ENCODE measurements around the gene CLINT1.
A peak's percentile ranks its signal among the peaks of the same experiment; 100 is the strongest.

Gene CLINT1

DNA sequence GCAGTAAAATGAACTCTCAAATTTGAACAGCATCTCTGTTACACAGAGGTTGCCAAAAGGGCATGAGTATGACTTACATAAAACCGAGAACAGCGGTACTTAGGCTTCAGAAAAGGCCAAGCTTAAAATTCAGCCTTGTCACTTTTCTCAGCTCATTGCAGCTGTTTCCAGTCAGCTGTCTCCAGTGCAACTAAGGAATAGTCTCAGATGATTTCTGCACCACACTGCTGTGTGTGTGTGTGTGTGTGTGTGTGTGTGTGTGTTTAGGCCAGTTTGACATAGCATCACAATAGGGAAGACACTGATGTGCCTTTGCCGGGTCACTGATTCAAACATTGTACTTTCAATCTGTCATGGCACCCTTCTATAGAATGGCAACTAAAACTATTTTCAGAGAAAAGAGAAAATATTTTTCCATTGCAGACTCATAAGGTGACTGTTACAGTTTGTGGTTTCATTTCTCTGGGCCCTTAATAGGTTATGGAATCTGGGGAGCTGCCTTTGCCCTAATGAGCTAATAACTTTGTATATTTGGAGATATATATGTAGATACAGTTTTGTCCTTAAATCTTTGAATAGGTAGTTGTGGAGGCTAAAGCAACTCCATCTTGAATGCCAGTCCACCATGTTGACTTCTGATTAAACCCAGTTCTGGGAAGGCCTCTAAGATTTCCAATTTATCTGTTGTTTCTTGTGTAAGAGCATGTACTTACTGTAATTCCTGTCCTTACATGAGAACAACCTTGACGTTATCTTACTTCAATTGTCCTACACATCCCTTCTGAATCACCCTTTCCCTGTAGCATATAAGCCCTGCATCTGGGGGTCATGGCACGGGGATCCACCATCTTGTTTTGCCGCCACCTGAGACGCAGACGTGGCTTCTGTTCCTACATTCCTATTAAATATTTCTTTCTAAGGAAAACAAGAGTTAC is 110.9 kb downstream of the CLINT1 start:
- Histone ChIP-seq H3K4me3 (ENCODE audit: low read depth in 1 of 5, low read length in 5 of 5) (no peak overlapping the region), H3K27me3 (ENCODE audit: control insufficient read depth in 5 of 5, insufficient read depth in 4 of 5, low read length in 5 of 5) (no peaks in the 10 kb centered on the region), H3K27ac (ENCODE audit: low read depth, low read length) (no peak overlapping the region), H3K36me3 (ENCODE audit: control insufficient read depth in 5 of 5, insufficient read depth in 5 of 5, low read length in 5 of 5) (peaks cover 0 to 9% (median 4%) of the 10 kb centered on the region in 5 donors), H3K9ac (ENCODE audit: low read length in 5 of 5) (no peak overlapping the region), H3K4me1 (ENCODE audit: control insufficient read depth in 5 of 5, insufficient read depth in 5 of 5, low read length in 5 of 5) (peaks cover 8 to 18% (median 16%) of the 10 kb centered on the region in 5 donors), H3K9me3 (ENCODE audit: control insufficient read depth in 5 of 5, low read length in 5 of 5) (no peaks in the 10 kb centered on the region)

DNA sequence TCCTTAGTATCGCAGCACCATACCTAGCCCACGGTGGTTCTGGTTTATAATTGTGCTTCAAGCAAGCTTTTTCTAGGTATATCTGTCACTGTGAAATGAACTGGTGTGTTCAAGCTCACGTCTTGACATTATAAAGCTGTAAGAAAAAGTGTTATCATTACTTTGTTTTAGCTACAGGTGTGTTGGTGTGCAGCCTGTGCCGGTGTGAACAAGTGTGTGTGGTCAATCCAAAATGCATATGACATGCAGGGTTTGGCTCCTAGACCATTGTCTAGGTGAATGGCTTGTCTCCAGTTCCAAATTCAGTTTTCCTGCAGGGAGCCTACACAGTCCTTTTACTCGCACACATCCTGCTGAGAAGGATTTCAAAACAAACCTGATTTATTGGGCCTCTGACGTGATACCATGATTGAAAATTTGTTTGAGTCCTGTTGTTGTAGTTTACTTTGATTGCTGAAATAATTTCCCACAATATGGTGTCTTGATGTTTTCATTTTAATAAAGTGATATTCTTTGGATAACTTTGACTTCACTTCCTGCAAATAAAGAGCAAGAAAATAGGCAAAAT is 111.7 kb downstream of the CLINT1 start:
- Histone ChIP-seq H3K36me3 (ENCODE audit: control insufficient read depth in 5 of 5, insufficient read depth in 5 of 5, low read length in 5 of 5) (peaks cover 0 to 5% (median 4%) of the 10 kb centered on the region in 5 donors), H3K27ac (ENCODE audit: low read depth, low read length) (no peak overlapping the region), H3K9ac (ENCODE audit: low read length in 5 of 5) (no peak overlapping the region), H3K27me3 (ENCODE audit: control insufficient read depth in 5 of 5, insufficient read depth in 4 of 5, low read length in 5 of 5) (no peaks in the 10 kb centered on the region), H3K9me3 (ENCODE audit: control insufficient read depth in 5 of 5, low read length in 5 of 5) (no peaks in the 10 kb centered on the region), H3K4me3 (ENCODE audit: low read depth in 1 of 5, low read length in 5 of 5) (no peak overlapping the region), H3K4me1 (ENCODE audit: control insufficient read depth in 5 of 5, insufficient read depth in 5 of 5, low read length in 5 of 5) (peaks cover 9 to 20% (median 18%) of the 10 kb centered on the region in 5 donors)

DNA sequence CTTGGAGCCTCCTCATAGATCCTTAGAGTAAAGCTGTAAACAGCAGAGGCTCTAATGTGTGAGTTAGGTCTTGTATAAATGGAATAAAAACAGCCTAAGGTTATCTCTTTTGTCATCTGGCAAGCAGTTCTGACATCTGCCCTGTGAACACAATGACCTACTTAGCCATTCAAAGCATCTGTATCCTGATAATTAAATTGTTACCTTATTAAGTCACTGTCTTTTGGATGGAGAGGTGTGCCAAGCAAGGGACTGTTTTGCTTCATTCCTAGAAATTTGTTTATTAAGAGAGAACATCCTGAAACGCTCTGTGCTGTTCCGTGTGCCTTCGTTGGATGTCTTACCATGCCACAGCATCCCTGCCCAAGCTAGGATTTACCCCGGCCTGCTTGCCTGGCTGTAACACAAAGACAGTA is 113.9 kb downstream of the CLINT1 start:
- peak overlapping the region in 4 of 5 donors; percentile 76 to 86 (median 80) for H3K4me3 ChIP-seq (ENCODE audit: low read depth in 1 of 5, low read length in 5 of 5)
- no peak overlapping the region for H3K27ac ChIP-seq (ENCODE audit: low read depth, low read length)
- peaks cover 9 to 20% (median 18%) of the 10 kb centered on the region in 5 donors for H3K4me1 ChIP-seq (ENCODE audit: control insufficient read depth in 5 of 5, insufficient read depth in 5 of 5, low read length in 5 of 5)
- H3K9ac ChIP-seq (ENCODE audit: low read length in 5 of 5) = peak overlapping the region in 3 of 5 donors; percentile 80 to 94 (median 81)
- H3K36me3 ChIP-seq (ENCODE audit: control insufficient read depth in 5 of 5, insufficient read depth in 5 of 5, low read length in 5 of 5) = no peaks in the 10 kb centered on the region
- no peaks in the 10 kb centered on the region for H3K27me3 ChIP-seq (ENCODE audit: control insufficient read depth in 5 of 5, insufficient read depth in 4 of 5, low read length in 5 of 5)
- no peaks in the 10 kb centered on the region for H3K9me3 ChIP-seq (ENCODE audit: control insufficient read depth in 5 of 5, low read length in 5 of 5)

DNA sequence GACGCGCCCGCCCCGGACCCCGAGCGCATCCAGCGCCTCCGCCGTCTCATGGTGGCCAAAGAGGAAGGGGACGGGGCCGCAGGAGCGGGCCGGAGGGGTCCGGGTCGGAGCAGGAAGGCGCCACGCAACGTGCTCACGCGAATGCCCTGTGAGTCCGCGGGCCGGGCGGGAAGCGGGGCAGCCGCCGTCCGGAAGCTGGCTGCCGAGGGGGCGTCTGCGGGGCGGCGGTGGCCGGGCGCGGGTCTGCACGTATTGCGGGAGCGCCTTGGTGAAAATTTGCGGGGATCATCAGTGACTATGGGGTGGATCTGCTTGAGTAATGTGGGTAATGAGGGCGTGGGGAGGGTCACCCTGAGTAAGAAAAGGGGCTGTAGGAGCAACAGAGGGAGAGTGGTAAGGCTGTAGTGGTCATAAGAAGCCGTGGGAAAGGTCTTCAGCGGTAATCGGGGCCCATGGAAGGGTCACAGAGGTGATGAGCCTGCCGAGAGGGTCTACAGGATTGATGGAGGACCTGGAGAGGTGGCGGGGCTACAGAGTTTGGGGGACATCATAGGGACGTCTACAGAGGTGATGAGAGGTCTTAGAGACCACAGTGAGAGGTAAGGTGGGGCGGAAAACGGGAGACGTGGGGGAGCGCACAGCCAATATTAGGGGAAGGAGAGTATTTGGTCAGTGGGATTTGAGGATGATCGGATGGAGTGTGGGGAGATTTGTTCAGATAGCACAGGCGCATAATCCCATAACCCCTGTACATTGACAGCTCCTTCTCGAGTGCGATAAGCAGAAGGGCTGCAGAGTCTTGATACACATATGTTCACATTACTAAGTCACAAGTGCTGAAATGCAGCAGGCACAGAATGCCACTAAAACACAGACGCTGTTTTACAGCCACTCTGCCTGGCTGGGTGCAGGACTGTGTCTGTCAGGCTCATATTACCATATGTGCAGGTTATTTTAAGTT is 114.6 kb downstream of the CLINT1 start:
- H3K4me1 ChIP-seq (ENCODE audit: control insufficient read depth in 5 of 5, insufficient read depth in 5 of 5, low read length in 5 of 5) = peaks cover 9 to 20% (median 18%) of the 10 kb centered on the region in 5 donors
- H3K36me3 ChIP-seq (ENCODE audit: control insufficient read depth in 5 of 5, insufficient read depth in 5 of 5, low read length in 5 of 5) = peaks cover 0 to 3% (median 0%) of the 10 kb centered on the region in 5 donors
- no peaks in the 10 kb centered on the region for H3K9me3 ChIP-seq (ENCODE audit: control insufficient read depth in 5 of 5, low read length in 5 of 5)
- peak overlapping the region; percentile 68 to 94 (median 80) for H3K9ac ChIP-seq (ENCODE audit: low read length in 5 of 5)
- peak overlapping the region; percentile 76 to 92 (median 82) for H3K4me3 ChIP-seq (ENCODE audit: low read depth in 1 of 5, low read length in 5 of 5)
- H3K27ac ChIP-seq (ENCODE audit: low read depth, low read length) = no peak overlapping the region
- no peaks in the 10 kb centered on the region for H3K27me3 ChIP-seq (ENCODE audit: control insufficient read depth in 5 of 5, insufficient read depth in 4 of 5, low read length in 5 of 5)

DNA sequence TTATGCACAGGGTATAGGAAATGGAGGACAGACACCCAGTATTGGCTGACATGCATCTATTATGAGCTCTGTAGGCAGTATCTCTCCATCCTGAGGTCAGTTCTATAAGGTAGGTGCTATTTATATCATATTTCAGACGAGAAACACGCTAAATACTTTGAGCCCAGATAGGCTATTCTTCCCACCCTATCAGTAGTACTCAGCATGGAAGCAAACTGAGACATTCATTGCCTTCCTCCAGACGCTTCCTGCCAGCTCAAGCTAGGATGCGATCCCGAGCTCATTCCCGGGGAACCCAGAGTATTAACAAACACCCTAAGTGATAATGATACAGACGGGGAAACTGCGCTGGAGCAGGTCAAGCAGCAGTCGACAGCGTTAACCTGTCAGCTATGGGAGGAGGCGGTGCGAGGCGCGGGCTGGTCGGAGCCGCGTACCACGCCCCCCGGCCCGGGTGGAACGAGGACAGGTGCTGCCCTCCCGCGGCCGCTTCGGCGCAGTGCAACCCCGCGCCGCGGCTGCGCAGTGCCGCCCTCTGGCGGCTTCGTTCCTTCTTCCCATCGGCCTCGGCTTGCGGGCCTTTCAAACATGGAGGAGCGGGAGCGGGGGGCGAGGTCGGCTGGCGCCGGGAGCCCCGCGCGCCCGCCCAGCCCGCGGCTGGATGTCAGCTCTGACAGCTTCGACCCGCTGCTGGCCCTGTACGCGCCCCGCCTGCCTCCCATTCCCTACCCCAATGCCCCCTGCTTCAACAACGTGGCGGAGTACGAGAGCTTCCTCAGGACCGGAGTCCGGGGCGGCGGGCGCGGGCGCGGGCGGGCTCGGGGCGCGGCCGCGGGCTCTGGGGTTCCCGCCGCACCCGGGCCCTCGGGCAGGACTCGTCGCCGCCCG is 115.5 kb downstream of the CLINT1 start, which contains the start of gene LSM11:
Gene LSM11 (plus strand): TSS at position 550 of the 888 bp plus-strand sequence. CDS start 39 bp downstream, at position 589.
- peak within 1 kb of the TSS; percentile 76 to 92 (median 82) for H3K4me3 ChIP-seq (ENCODE audit: low read depth in 1 of 5, low read length in 5 of 5)
- H3K27ac ChIP-seq (ENCODE audit: low read depth, low read length) = no peak within 1 kb of the TSS

DNA sequence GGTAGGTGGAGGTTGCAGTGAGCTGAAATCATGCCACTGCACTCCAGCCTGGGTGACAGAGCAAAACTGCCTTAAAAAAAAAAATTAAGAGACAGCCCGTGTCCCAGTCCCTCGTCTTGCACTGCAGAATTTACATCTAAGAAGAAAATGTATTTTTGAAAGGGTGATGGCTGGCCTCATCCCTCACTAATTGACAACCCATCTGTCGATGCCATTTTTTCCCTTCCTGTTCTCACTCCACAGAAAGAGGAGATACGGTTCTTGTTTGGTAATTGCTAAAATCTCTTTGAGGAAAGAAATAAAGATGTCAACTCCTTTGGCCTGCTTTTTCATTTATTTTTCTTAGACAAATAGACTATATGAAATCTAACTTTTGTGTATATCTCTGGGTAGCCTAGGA is 117.8 kb downstream of the CLINT1 start:
- peaks cover 2 to 25% (median 7%) of the 10 kb centered on the region in 5 donors for H3K36me3 ChIP-seq (ENCODE audit: control insufficient read depth in 5 of 5, insufficient read depth in 5 of 5, low read length in 5 of 5)
- H3K27me3 ChIP-seq (ENCODE audit: control insufficient read depth in 5 of 5, insufficient read depth in 4 of 5, low read length in 5 of 5) = no peaks in the 10 kb centered on the region
- H3K4me1 ChIP-seq (ENCODE audit: control insufficient read depth in 5 of 5, insufficient read depth in 5 of 5, low read length in 5 of 5) = peaks cover 9 to 20% (median 18%) of the 10 kb centered on the region in 5 donors
- H3K9me3 ChIP-seq (ENCODE audit: control insufficient read depth in 5 of 5, low read length in 5 of 5) = no peaks in the 10 kb centered on the region
- H3K27ac ChIP-seq (ENCODE audit: low read depth, low read length) = no peak overlapping the region
- H3K4me3 ChIP-seq (ENCODE audit: low read depth in 1 of 5, low read length in 5 of 5) = no peak overlapping the region
- H3K9ac ChIP-seq (ENCODE audit: low read length in 5 of 5) = no peak overlapping the region

More for the DNA sequence above, 115.5 kb downstream of the CLINT1 start, which contains the start of gene LSM11:
- H3K9ac ChIP-seq (ENCODE audit: low read length in 5 of 5) = peak within 1 kb of the TSS; percentile 73 to 94 (median 80)
- no peaks in the 10 kb centered on the region for H3K27me3 ChIP-seq (ENCODE audit: control insufficient read depth in 5 of 5, insufficient read depth in 4 of 5, low read length in 5 of 5)
- no peaks in the 10 kb centered on the region for H3K9me3 ChIP-seq (ENCODE audit: control insufficient read depth in 5 of 5, low read length in 5 of 5)
- H3K36me3 ChIP-seq (ENCODE audit: control insufficient read depth in 5 of 5, insufficient read depth in 5 of 5, low read length in 5 of 5) = peaks cover 0 to 6% (median 1%) of the 10 kb centered on the region in 5 donors
- peaks cover 9 to 20% (median 18%) of the 10 kb centered on the region in 5 donors for H3K4me1 ChIP-seq (ENCODE audit: control insufficient read depth in 5 of 5, insufficient read depth in 5 of 5, low read length in 5 of 5)

DNA sequence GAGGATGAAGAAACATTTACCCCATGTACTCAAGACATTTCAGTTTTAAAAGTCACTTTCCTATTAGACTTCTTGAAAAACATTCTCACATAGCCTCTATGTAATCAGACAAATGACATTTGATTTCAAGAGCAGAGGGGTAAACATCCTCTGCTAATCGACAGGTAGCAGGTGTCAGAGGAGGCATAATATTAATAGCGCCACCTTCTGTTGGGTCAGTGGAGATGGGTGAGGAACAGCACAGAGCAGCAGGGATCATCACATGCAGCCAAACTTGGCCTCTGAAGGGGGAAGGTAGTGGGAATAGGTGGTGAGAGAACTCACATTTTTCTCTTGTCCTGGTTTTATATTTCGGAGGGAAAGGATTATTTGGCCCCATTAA is 118.7 kb downstream of the CLINT1 start:
- Histone ChIP-seq H3K4me1 (ENCODE audit: control insufficient read depth in 5 of 5, insufficient read depth in 5 of 5, low read length in 5 of 5) (peaks cover 9 to 18% (median 16%) of the 10 kb centered on the region in 5 donors), H3K27ac (ENCODE audit: low read depth, low read length) (no peak overlapping the region), H3K9ac (ENCODE audit: low read length in 5 of 5) (no peak overlapping the region), H3K36me3 (ENCODE audit: control insufficient read depth in 5 of 5, insufficient read depth in 5 of 5, low read length in 5 of 5) (peaks cover 3 to 27% (median 10%) of the 10 kb centered on the region in 5 donors), H3K27me3 (ENCODE audit: control insufficient read depth in 5 of 5, insufficient read depth in 4 of 5, low read length in 5 of 5) (no peaks in the 10 kb centered on the region), H3K9me3 (ENCODE audit: control insufficient read depth in 5 of 5, low read length in 5 of 5) (no peaks in the 10 kb centered on the region), H3K4me3 (ENCODE audit: low read depth in 1 of 5, low read length in 5 of 5) (no peak overlapping the region)

DNA sequence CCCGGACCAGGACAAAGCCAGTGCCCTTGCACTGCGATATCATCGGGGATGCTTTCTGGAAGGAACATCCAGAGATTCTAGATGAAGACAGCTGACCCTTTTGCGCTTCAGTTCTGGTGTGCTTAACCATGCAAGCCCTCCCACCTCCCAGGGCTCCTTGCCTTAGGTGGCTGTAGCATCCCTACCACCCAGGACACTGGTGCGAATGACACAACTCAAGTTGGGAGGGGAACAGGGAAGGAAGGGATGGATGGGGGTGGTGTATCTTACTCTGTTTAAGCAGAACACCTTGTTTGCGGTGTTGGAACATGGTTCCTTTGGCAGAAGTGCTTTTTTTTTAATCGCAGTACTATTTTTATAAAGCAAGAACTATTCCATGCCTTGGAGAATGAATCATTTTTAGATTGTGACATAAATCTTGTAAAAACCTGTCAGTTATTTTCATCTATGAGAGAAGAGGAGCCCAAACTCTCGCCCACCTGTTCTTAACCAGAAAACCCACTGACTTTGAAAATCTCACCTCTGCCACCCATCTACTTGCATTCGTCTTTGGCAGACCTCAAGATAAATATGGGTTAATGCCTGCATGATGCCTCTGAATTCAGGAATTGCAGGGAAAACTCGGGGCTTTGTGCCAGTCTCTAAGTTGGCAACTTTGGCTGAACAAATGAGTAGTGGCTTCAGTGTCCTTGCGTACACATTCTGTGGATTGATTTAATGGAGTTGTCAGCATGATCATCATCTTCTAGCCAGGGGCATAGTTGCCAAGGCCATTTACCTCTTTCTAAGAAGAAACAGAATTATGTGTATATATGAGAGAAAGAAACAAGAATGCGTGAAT is 119.3 kb downstream of the CLINT1 start:
- Histone ChIP-seq H3K4me3 (ENCODE audit: low read depth in 1 of 5, low read length in 5 of 5) (no peak overlapping the region), H3K27me3 (ENCODE audit: control insufficient read depth in 5 of 5, insufficient read depth in 4 of 5, low read length in 5 of 5) (no peaks in the 10 kb centered on the region), H3K9ac (ENCODE audit: low read length in 5 of 5) (no peak overlapping the region), H3K4me1 (ENCODE audit: control insufficient read depth in 5 of 5, insufficient read depth in 5 of 5, low read length in 5 of 5) (peaks cover 6 to 12% (median 11%) of the 10 kb centered on the region in 5 donors), H3K27ac (ENCODE audit: low read depth, low read length) (no peak overlapping the region), H3K36me3 (ENCODE audit: control insufficient read depth in 5 of 5, insufficient read depth in 5 of 5, low read length in 5 of 5) (peaks cover 5 to 29% (median 12%) of the 10 kb centered on the region in 5 donors), H3K9me3 (ENCODE audit: control insufficient read depth in 5 of 5, low read length in 5 of 5) (no peaks in the 10 kb centered on the region)

Data from subcutaneous abdominal adipose tissue (tissue), 5 donors.